Left colon (tissue), 2 donors: ENCODE results near the gene PRPF38B. TPM values are rescaled to one million over a fixed set of nuclear protein-coding genes. Genes with fewer than 3 reads are reported as not detected.
"Not testable (repeated sequence)": the region's sequence is repeated elsewhere in the genome, so short reads cannot be mapped to it uniquely, and the experiment has no call there.

Experiments used
- ATAC-seq: fragments of 200-7000 bp; cut with Tn5 transposase; one replicate; pipeline ENCODE4 v1.9.1; 2020; ENCODE audit warnings: mild to moderate bottlenecking, moderate library complexity
- DNase-seq, 2 donors: peaks; one replicate each; pipeline ENCODE4 v3.0.0-alpha.2; 2020
- intact Hi-C, 2 donors: fragments of 100-400 bp; cut with DNase I in 1 of 2; cut with micrococcal nuclease in 1 of 2; formaldehyde crosslinking; loops; one replicate each; pipeline versions ENCODE4 v1.11.2 to v1.14.0; 2022; cut with DNase I, micrococcal nuclease
- long read RNA-seq: library from polyadenylated mRNA; unstranded; transcript quantifications from one replicate; pipeline ENCODE4 v2.0.0, GENCODE V29; 2021
- total RNA-seq, 2 donors: library from RNA; stranded (reverse); fragmentation: NEBNext Ultra II Directional; extraction: Animal tissue kit (Norgen Biotek cat#: 25700); gene quantifications; one replicate each; pipeline ENCODE4 v1.2.1, GENCODE V29; 2021
- donor health status: DM: no; HTN: no; CAD: no.
- donor health status: DM: yes; HTN: yes; CAD: no.

The PRPF38B gene, protein sequence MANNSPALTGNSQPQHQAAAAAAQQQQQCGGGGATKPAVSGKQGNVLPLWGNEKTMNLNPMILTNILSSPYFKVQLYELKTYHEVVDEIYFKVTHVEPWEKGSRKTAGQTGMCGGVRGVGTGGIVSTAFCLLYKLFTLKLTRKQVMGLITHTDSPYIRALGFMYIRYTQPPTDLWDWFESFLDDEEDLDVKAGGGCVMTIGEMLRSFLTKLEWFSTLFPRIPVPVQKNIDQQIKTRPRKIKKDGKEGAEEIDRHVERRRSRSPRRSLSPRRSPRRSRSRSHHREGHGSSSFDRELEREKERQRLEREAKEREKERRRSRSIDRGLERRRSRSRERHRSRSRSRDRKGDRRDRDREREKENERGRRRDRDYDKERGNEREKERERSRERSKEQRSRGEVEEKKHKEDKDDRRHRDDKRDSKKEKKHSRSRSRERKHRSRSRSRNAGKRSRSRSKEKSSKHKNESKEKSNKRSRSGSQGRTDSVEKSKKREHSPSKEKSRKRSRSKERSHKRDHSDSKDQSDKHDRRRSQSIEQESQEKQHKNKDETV
- total RNA-seq, result 10 to 100 TPM; 25.5 to 31.0 TPM
- long read RNA-seq, transcript PRPF38B-203 (6 exons, 3,693 nt), result major isoform, 12 of 48 reads
- long read RNA-seq, partial matches to known transcripts, result 28 of 48 reads
- long read RNA-seq, other reads (novel, unspliced or antisense), result 7 of 48 reads

DNA sequence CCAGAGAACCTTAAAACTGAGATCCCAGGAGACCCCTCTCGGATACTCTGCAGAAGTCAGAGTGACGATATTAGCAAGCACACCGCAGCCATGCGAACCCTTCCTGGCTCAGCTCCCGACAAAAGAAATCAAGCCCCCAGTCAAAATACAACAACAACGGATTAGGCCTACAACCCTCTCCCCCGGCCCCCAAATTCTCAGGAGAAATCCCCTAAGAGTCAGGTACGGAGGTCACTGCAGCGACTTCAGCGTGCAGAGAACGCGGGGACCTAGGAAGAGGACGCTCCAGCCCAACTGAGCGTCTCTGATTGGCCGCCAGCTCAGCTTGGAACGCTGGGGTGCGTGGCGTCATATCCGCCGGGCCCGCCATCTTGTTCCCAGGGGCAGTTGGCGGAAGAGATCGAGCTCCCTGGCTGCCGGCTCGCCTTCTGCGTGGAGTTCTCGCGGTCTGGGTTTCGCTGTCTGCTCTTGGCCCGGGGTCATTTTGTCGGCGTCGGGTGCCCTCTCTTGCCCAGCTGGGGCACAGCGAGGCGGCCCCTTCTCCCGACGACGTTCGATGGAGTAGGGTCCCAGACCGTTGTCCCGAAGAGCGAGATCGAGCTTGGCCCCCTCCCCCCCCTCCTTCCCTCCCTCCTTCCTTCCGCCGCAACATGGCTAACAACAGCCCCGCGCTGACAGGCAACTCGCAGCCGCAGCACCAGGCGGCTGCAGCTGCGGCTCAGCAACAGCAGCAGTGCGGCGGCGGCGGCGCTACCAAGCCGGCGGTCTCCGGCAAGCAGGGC lies at the start of gene PRPF38B:
Gene PRPF38B (plus strand): TSS at position 369 of the 782 bp plus-strand sequence. CDS start 282 bp downstream, at position 651.
- intact Hi-C loops, result no loop called here
- peak; percentile 94 to 96 for DNase-seq
- peak; percentile 93 for ATAC-seq

DNA sequence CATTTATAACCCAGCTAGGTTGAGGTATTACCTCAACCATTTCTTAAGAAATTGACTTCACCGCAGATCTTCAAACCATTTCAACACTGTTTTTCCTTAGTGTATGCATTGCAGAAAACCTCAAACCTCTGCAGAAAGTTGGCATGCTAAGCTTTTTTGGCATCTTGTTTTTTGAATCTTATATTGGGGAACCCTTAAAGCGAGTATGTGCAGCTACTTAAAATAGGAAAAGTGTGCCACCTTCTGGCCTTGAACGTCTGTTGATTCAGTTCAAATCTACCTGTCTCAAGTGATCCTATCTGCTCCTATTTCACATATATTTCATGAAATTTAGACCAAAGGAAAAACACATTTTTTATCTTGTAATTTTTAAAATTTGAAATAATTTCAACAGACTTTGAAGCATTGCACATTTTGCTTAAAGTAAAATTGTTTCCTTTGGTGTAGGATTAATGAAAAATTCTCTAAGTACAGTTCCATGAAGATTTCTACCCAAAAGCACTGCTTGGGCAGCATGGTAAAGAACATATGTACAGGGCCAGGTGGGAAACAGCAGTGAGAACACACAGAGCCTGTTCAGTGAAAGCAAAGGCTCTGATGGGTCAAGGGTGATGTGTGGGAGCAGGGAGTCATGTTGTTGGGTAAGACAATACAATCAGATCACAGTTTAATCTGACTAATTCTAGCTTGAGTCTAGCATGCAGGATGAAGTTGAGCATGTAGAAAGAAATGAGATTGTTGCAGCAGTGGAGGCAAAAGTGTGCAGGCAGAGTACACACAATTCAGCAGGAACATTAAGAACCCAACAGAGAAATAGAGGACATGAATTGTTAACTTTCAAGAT lies 48.4 kb upstream of the PRPF38B start:
- intact Hi-C loops, result loop anchor here in 1 of 2 donors (5.0 kb wide), 1 partner anchor 131 kb away; no protein-coding TSS in a partner anchor
- ATAC-seq, result peak; percentile 23
- DNase-seq, result peak in 1 of 2 donors; percentile 67

DNA sequence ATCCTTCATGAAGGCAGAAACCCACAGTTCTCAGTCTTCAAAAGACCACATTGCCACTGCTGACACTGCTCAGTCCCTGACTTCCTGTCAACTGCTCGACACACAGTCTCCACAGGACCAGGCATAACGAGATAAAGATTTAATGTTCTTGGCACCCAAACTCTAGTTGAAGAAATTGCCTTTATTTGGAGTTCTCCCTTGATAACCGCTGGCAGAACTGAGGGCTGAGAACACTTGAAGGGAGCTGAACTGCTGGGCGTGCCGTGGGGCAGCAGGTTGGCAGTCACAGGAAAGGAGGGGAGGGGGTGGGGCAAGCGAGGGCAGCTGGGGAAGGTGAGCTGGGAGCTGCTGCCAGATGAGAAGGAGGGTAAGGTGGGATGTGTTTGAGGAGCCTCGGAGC lies 47.1 kb upstream of the PRPF38B start:
- ATAC-seq, result peak; percentile 53
- intact Hi-C loops, result loop anchor here in 1 of 2 donors (5.0 kb wide), 1 partner anchor 133 kb away; no protein-coding TSS in a partner anchor

DNA sequence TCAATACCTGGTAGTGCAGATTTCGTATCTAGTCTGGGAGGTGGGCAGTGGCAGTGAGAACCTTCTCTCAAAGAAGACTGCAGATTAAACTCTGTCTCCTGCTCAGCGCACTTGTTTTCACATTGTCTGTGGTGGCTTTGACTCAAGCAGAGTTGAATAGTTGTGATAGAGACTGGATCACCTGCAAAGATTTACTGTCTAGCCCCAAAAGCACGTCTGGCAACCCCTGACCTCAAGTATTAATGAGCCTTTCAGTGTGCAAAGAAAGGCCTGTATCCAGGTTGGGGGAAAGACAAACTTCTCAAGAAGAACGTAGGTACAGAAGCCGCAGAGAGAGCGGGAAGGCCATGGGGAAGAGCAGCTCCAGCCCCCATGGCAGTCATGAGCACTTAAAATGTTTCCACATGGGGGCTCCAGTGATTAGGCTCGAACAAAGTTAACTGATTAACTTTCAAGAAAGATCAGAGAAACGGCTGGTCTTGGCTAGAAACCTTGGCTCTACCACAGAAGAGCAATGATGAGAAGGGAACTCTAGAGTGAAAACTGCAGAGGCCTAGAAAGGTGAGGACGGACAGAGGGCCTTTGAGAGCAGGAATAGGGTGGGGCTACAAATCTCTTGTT lies 46.4 kb upstream of the PRPF38B start:
- intact Hi-C loops, result no loop called here
- no peak for DNase-seq
- ATAC-seq, result no peak

More for the DNA sequence above, 47.1 kb upstream of the PRPF38B start:
- peak; percentile 67 to 70 for DNase-seq

DNA sequence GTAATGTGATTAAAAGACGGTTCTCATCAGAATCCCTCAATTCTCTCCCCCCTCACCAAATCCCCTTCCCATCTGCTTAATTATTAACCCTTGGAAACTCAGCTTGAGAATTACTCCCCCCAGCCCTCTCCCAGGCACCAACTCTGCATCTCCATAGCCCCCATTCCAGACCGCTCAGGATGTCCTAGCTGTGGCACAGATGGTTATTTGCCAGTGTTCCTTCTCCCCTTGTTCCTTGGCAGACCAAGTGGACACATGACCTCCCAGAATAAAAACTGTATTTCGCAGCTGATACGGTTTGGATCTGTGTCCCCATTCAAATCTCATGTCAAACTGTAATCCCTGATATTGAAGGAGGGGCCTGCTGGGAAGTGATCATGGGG lies 45.9 kb upstream of the PRPF38B start:
- no peak for ATAC-seq
- intact Hi-C loops, result no loop called here

DNA sequence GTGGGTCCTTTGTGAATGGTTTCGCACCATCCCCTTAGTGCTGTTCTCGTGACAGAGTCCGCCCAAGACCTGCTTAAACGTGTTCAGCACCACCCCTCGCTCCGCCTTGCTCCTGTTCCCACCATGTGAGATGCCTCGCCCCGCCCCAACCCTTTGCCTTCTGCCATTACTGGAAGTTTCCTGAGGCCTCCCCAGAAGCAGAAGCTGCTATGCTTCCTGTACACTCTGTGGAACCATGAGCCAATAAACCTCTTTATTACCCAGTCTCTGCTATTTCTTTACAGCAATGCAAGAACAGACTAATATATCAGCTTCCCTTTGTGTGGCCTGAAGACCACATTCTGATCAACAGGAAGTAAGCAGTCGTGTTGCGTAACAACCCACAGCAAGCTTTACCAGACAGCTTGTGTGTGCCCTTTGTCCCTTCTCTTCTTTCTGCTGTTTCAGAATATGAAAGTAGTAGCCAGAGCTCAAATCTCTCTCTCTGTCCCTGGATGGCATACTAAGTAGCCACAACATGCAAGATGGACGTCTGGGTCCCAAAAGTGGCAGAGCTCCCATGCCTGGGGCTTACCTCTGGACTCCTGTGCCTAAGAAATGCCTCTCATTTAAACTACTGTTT lies 45.4 kb upstream of the PRPF38B start:
- ATAC-seq, result peak; percentile 86
- peak; percentile 92 to 95 for DNase-seq
- intact Hi-C loops, result no loop called here

More for the DNA sequence above, 45.9 kb upstream of the PRPF38B start:
- no peak for DNase-seq

DNA sequence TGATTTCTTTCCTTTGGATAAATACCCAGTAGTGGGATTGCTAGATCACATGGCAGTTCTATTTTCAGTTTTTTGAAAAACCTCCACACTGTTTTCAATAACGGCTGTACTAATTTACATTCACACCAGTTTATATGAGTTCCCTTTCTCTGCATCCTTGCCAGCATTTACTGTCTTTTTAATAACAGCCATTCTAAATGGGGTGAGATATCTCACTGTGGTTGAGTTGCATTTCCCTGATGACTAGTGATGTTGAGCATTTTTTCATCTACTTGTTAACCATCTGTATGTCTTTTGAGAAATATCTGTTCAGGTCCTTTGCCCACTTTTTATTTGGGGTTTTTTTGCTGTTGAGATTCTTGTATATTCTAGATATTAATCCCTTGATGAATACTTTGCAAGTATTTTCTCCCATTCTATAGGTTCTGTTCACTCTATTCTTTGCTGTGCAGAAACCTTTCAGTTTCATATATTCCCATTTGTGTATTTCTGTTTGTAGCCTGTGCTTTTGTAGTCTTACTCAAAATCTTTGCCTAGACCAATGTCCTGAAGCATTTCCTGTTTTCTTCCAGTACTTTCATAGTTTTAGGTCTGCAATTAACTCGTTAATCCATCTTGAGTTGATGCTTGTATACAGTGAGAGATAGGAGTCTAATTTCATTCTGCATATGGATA lies 38.5 kb upstream of the PRPF38B start:
- intact Hi-C loops, result no loop called here
- DNase-seq, result no peak

DNA sequence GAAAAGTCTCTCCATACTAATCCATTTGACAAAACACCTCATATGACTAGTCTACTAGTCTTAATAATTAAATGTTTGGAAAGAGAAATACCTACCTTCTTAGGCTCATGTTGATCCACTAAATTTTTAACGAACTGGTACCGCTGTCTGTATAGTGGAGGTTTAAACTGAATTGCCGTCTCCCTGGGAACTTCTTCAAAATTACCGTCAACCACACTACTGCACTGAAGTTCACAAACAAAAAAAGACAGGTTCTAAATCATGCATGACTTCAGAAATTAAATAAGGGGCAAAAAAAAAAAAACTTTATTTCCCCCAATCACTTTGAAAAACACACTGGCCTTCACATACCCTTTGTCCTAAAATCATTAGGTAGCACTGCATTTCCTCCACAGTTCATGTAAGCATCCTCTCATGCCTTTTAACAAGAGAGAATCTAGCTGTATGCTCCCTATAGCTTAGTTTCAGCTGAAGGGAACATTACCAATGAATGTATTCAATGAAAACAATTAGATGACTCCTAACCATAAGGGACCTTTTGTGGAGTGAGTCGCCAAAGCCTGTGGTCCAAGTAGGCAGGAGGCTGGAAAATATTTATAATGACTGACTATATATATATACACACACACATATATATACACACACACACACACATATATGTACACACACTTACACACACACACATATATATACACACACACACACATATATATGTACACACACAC lies 34.6 kb upstream of the PRPF38B start:
- intact Hi-C loops, result no loop called here
- DNase-seq (no peak), ATAC-seq (no peak)

More for the DNA sequence above, 38.5 kb upstream of the PRPF38B start:
- no peak for ATAC-seq

DNA sequence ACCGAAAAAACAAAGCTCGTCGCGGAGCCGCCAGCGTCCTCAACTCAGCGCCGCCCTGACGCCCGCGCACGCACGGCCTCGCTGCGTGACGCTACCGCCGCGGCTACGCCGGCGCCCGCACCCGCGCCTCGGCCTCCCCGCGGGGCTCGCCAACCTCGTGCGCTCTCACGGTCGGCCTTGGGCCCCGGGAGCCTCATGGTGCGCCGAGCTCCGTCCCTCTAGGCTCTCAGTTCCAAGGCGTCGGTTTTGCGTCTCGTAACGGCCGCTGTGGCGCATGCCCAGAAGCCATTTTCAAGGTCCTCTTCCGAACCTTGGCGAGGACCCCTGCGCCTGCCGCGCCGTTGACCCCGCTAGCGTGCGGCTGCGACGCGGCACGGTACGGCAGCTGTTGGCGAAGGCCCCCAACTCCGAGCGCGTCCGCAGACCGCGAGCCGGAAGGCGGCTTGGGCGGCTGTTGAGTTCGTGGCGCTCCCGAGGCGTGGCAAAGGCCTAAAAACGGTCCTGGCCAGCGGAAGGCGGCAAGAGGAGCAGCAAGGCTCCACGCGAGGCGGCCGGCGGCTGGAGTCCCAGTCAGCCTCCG lies 31.0 kb upstream of the PRPF38B start, which contains the start of gene HENMT1:
Gene HENMT1 (minus strand): TSS at position 64 of the 580 bp plus-strand sequence. CDS start 1,209 bp downstream, outside the sequence.
- peak; percentile 94 for ATAC-seq
- intact Hi-C loops, result no loop called here
- DNase-seq, result peak; percentile 55 to 76

DNA sequence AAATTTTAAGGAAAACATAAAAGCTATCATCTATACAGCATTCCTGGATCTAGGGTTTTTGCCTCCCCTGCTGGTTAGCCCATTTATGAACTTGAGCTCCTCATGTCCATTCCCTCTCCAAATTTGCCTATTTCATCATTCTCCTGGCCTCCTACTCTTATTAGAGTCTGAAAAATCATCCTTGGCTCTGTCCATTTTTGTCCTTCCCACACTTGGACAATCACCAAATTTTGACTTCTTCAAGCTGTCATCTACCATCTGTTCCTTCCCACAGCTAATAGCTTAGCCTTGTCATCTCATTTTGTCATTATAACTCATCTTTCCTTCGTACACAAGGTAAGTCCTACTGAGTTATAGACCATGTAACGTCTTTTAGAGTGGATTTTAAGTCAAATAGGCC lies 29.0 kb upstream of the PRPF38B start:
- intact Hi-C loops, result no loop called here
- no peak for DNase-seq
- no peak for ATAC-seq

DNA sequence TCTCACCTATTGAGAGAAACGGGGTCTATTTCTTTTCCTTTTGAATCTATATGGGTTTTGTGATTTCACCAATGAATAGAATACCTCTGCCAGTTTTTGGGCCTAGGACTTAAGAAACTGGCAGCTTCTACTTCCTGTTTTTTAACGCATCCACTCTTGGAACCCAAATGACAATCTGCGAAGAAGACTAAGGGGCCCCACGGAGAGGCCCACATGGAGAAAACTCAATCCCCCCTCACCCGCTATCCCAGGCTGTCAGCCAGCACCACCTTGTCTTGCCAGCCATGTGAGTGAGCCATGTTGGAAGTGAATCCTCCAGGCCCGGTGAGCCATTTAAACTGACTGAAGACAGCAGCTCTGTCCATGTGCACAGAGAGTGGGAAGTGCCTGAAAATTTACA lies 27.6 kb upstream of the PRPF38B start:
- ATAC-seq (no peak), DNase-seq (no peak)
- intact Hi-C loops, result no loop called here

DNA sequence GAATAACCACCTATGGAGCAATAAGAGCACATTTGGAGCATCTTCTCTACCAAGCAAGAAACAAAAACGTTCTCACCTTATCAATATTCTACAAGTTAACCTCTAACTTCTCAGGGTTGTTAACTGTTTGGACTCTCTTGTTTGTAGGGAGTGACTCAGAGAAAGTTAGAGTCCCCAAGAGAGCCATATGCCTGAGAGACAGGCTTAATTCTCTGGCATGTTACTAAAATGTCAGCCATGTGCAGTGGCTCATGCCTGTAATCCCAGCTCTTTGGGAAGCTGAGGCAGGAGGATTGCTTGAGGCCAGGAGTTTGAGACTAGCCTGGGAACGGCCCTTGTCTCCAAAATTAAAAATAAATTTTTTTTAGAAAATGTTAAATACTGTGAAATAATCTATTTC lies 27.0 kb upstream of the PRPF38B start:
- intact Hi-C loops, result no loop called here
- DNase-seq (no peak), ATAC-seq (no peak)

DNA sequence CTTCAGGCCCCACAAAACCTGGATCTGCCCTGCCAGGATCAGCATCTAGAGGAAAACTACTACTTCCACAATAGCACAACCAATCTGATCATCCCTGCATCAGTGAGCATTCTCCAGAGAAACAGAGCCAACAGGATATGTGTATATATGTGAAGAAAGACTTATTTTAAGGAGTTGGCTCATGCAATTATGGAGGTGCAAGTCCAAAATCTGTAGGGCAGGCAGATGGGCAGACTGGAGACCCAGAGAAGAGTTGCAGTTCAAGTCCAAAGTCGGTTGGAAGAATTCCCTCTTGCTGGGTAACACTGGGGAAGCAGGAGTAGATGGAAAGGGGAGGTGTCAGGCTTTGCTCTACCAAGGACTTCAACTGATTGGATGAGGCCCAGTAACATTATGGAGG lies 26.3 kb upstream of the PRPF38B start:
- intact Hi-C loops, result no loop called here
- DNase-seq (no peak), ATAC-seq (no peak)

DNA sequence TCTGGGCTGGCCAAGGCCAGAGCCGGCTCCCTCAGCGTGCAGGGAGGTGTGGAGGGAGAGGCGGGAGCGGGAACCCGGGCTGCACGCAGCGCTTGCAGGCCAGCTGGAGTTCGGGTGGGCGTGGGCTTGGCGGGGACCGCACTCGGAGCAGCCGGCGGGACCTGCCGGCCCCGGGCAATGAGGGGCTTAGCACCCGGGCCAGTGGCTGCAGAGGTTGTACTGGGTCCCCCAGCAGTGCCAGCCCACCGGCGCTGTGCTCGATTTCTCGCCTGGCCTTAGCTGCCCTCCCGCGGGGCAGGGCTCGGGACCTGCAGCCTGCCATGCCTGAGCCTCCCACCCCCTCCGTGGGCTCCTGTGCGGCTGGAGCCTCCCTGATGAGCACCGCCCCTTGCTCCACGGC lies 24.7 kb upstream of the PRPF38B start:
- DNase-seq, ATAC-seq, intact Hi-C loops: not testable (repeated sequence)

DNA sequence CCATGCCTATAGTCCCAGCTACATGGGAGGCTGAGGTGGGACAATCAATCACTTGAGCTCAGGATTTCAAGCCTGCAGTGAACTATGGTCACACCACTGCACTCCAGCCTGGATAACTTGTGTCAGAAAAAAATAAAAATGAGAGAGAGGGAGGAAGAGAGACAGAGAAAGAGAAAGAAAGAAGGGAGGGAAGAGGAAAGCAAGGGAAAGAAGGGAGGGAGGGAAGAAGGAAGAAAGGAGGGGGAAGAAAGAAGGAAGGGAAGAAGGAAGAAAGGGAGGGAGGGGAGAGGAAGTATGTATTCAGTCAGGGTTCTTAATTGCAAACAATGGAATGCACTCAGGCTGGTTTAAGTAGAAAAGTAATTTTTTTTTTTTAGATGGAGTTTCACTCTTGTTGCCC lies 23.3 kb upstream of the PRPF38B start:
- DNase-seq (no peak), ATAC-seq (no peak)
- intact Hi-C loops, result no loop called here

DNA sequence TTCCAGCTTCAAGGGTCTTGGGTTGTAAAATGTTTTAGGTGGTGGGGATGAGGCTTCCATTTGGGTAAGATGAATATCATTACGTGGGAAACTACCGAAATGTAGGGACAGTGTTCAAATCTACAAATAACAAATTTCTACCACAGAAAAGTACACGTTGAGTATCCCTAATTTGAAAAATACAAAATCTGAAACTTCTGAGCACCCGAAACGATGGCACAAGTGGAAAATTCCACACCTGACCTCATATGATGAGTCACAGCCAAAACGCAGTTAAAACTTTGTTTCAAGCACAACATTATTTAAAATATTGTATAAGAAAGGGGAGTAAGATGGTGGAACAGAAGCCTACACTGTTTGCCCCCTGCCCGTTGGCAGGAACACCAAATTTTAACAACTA lies 22.4 kb upstream of the PRPF38B start:
- ATAC-seq, result no peak
- intact Hi-C loops, result no loop called here
- no peak for DNase-seq
